HEK293 (cell line): ENCODE results near the gene MYT1.

Source experiments
- CTCF ChIP-seq: fragments of 450-650 bp; formaldehyde crosslinking; IDR thresholded peaks from 2 replicates; pipeline ENCODE4 v1.5.1; 2016; ENCODE audit warnings: missing biosample characterization, missing genetic modification characterization
- RBAK ChIP-seq: fragments of 450-650 bp; formaldehyde crosslinking; IDR thresholded peaks from 2 replicates; pipeline ENCODE4 v1.5.1; 2016; ENCODE audit warnings: missing biosample characterization, missing genetic modification characterization
- ZBTB1 ChIP-seq: fragments of 450-650 bp; formaldehyde crosslinking; IDR thresholded peaks from 2 replicates; pipeline ENCODE4 v1.5.1; 2016; ENCODE audit warnings: missing biosample characterization, missing genetic modification characterization
- ZNF174 ChIP-seq: fragments of 450-650 bp; formaldehyde crosslinking; IDR thresholded peaks from 2 replicates; pipeline ENCODE4 v1.5.0; 2017; ENCODE audit warnings: missing biosample characterization, mild to moderate bottlenecking, missing genetic modification characterization
- ZNF274 ChIP-seq, 2 experiments: fragments of 200-500 bp in 1 of 2; fragments of 450-650 bp in 1 of 2; sonication (Bioruptor generic) in 1 of 2; formaldehyde crosslinking in 1 of 2; IDR thresholded peaks; 2 replicates each; pipeline versions ENCODE4 v1.5.1 to v1.6.1; 2014 to 2016; ENCODE audit warnings: borderline replicate concordance in 1 of 2, inconsistent platforms in 1 of 2, low read length in 1 of 2, missing biosample characterization in 1 of 2, missing genetic modification characterization in 1 of 2
- ZNF341 ChIP-seq: fragments of 450-650 bp; formaldehyde crosslinking; IDR thresholded peaks from 2 replicates; pipeline ENCODE4; 2016; ENCODE audit warnings: low read depth, missing biosample characterization, missing genetic modification characterization
- ZNF76 ChIP-seq: fragments of 450-650 bp; formaldehyde crosslinking; IDR thresholded peaks from 2 replicates; pipeline ENCODE4; 2016; ENCODE audit warnings: low read depth, missing biosample characterization, missing genetic modification characterization, borderline replicate concordance
- ZNF792 ChIP-seq: fragments of 450-650 bp; formaldehyde crosslinking; IDR thresholded peaks from 2 replicates; pipeline ENCODE4 v1.5.1; 2016; ENCODE audit warnings: missing biosample characterization, missing genetic modification characterization

- no peak for TF ChIP-seq CTCF (tag by site-specific recombination)
- no peak for TF ChIP-seq ZNF792 (tag by site-specific recombination)
- no peak for TF ChIP-seq ZBTB1 (tag by site-specific recombination)
- no peak for TF ChIP-seq ZNF76
- no peak for TF ChIP-seq ZNF341 (tag by site-specific recombination)
- no peak for TF ChIP-seq ZNF274 (IDR thresholded peaks at IDR 0.05; ENCODE audit: low read length)
- TF ChIP-seq ZNF274 (tag by site-specific recombination; IDR thresholded peaks at IDR 0.05; ENCODE audit: borderline replicate concordance): no peak
- no peak for TF ChIP-seq RBAK (tag by site-specific recombination)
- TF ChIP-seq ZNF174 (tag by site-specific recombination): no peak
These were observed 89.9 kb downstream of the MYT1 start for GRCh38 chr20:64254156-64254555.
